ENCODE data around the gene SCD5. TPM values are rescaled to one million over a fixed set of nuclear protein-coding genes. Genes with fewer than 3 reads are reported as not detected.

SCD5 gene
- polyA plus RNA-seq, 1 donor from 2014 or later, result 212 TPM

Small RNAs within 50 kb of the gene (small RNA-seq; reads per million reads assigned to genes)
- gene MIR575, result 0 reads per million in 3 experiments

Other genes with a start within 250 kb of the SCD5 start
- 4.1 and 4.9 TPM in 2 replicates for gene TMEM150C, start 236.8 kb downstream of the SCD5 start, polyA plus RNA-seq
- 74.0 and 139 TPM in 2 replicates for gene SEC31A, start 92.4 kb upstream of the SCD5 start, polyA plus RNA-seq
- gene THAP9, start 101.9 kb upstream of the SCD5 start, polyA plus RNA-seq, result 8.8 and 11.7 TPM in 2 replicates
- gene LIN54, start 212.0 kb upstream of the SCD5 start, polyA plus RNA-seq, result 7.3 and 9.1 TPM in 2 replicates
- 77.7 and 80.8 TPM in 2 replicates for gene COPS4, start 236.4 kb upstream of the SCD5 start, polyA plus RNA-seq

All from neural cell (in vitro differentiated cells).